AG08396 (cell line): ENCODE data around the gene TRAK1.

Experiments used
- DNase-seq: peaks from one replicate; pipeline ENCODE4 v3.0.0; 2012; ENCODE audit warnings: low spot score, mixed read lengths

The TRAK1 gene

GRCh38 chr3:42123824-42124658 is 32.9 kb downstream of the TRAK1 start:
- no peak for DNase-seq

- DNase-seq: no peak
These were observed 36.1 kb downstream of the TRAK1 start for GRCh38 chr3:42127226-42127625.

- no peak for DNase-seq
These were observed 37.4 kb downstream of the TRAK1 start for GRCh38 chr3:42128526-42128925.

GRCh38 chr3:42129014-42129953 is 38.1 kb downstream of the TRAK1 start:
- DNase-seq: peak; percentile 33

- DNase-seq: no peak
These were observed 38.8 kb downstream of the TRAK1 start for GRCh38 chr3:42130007-42130328.

GRCh38 chr3:42130329-42131070 is 39.3 kb downstream of the TRAK1 start:
- no peak for DNase-seq

- DNase-seq: no peak
These were observed 42.5 kb downstream of the TRAK1 start for GRCh38 chr3:42133500-42134298.

GRCh38 chr3:42134867-42135464 is 43.8 kb downstream of the TRAK1 start:
- DNase-seq: no peak

- no peak for DNase-seq
These were observed 48.7 kb downstream of the TRAK1 start for GRCh38 chr3:42139621-42140453.

- no peak for DNase-seq
These were observed 49.6 kb downstream of the TRAK1 start for GRCh38 chr3:42140665-42141203.

GRCh38 chr3:42143440-42143839 is 52.3 kb downstream of the TRAK1 start:
- DNase-seq: no peak

GRCh38 chr3:42144209-42144608 is 53.1 kb downstream of the TRAK1 start:
- DNase-seq: no peak

GRCh38 chr3:42148086-42148848 is 57.1 kb downstream of the TRAK1 start:
- no peak for DNase-seq

- peak; percentile 90 for DNase-seq
These were observed 57.9 kb downstream of the TRAK1 start for GRCh38 chr3:42148982-42149432.

GRCh38 chr3:42149532-42149931 is 58.4 kb downstream of the TRAK1 start:
- no peak for DNase-seq

- no peak for DNase-seq
These were observed 58.8 kb downstream of the TRAK1 start for GRCh38 chr3:42149975-42150374.

- DNase-seq: no peak
These were observed 60.5 kb downstream of the TRAK1 start for GRCh38 chr3:42151596-42152168.

- DNase-seq: no peak
These were observed 61.0 kb downstream of the TRAK1 start for GRCh38 chr3:42152193-42152592.

GRCh38 chr3:42153039-42153438 is 61.9 kb downstream of the TRAK1 start:
- DNase-seq: no peak
